Tibial nerve (tissue), 4 donors: ENCODE data around the gene BCORL1.

Experiments used
- CTCF ChIP-seq, 5 experiments: fragments of 200-600 bp in 3 of 5; fragments of 450-650 bp in 2 of 5; sonication (generic) in 3 of 5; IDR thresholded peaks; one replicate each; pipeline ENCODE4 v1.5.1; 2016 to 2019; ENCODE audit warnings: antibody characterized with exemption in 5 of 5, mild to moderate bottlenecking in 3 of 5, moderate library complexity in 2 of 5
- EP300 ChIP-seq, 2 donors: sonication (generic); formaldehyde crosslinking; IDR thresholded peaks; one replicate each; pipeline ENCODE4 v1.6.1; 2017; ENCODE audit warnings: antibody characterized with exemption in 2 of 2, mild to moderate bottlenecking in 1 of 2
- POLR2A ChIP-seq, 2 donors: fragments of 450-650 bp; IDR thresholded peaks; one replicate each; pipeline ENCODE4 v1.6.1; 2017; ENCODE audit warnings: antibody characterized with exemption in 2 of 2, mild to moderate bottlenecking in 2 of 2, moderate library complexity in 2 of 2

- TF ChIP-seq POLR2A (IDR thresholded peaks at IDR 0.05) = no peak
- TF ChIP-seq CTCF (IDR thresholded peaks at IDR 0.05) = no peak
- no peak for TF ChIP-seq EP300 (IDR thresholded peaks at IDR 0.05)
These were observed 37.3 kb upstream of the BCORL1 start for GRCh38 chrX:129945131-129945530.
